Measurements from ENCODE around the gene KLHL5. TPM values are rescaled to one million over a fixed set of nuclear protein-coding genes. Genes with fewer than 3 reads are reported as not detected.
"Not testable (repeated sequence)": the region's sequence is repeated elsewhere in the genome, so short reads cannot be mapped to it uniquely, and the experiment has no call there.

Gene KLHL5
- polyA plus RNA-seq, 1 experiment = 77.4 TPM

DNA sequence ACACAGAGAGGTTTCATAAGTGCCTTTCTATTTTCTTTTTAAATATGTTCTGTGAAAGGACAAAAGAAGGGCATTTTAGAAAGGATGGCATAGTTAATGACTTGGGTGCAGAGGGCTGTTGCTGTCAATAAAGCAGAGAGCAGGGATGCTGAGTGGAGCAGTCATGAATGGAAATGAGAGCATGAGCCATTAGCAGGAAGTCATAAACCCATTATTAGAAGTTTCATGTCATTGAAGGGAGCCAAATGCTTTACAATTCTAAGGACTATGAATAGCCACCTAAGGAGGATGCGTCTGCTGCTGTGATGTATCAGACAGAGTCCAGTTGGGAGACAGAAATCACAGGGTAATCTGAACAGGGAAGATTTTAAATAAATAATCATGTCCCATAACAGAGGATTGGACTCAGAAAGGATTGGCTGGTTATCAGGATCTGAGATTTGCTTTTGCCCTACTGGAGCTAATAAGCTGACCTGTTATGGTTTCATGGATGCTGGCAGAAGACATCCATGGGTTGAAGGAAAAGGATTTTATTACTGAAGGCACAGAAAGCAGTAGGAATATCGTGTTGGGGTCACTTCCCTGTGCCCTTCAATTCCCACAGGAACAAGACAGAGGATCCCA is 72.8 kb downstream of the KLHL5 start:
- H3K36me3 ChIP-seq (ENCODE audit: control insufficient read depth, insufficient read depth, low read length) = no peaks in the 10 kb centered on the region
- H3K27me3 ChIP-seq (ENCODE audit: control insufficient read depth, insufficient read depth, low read length) = no peaks in the 10 kb centered on the region
- no peak overlapping the region for H3K4me3 ChIP-seq (ENCODE audit: low read depth, low read length)
- DNase-seq (ENCODE audit: low read depth) = no peak
- CTCF ChIA-PET = interaction anchor here (0.6 to 2.9 kb wide), 34 partner anchors 10 to 379 kb away, joined by 3 to 27 read pairs (median 4); no protein-coding TSS in a partner anchor
- POLR2A ChIA-PET = interaction anchor here (0.6 kb wide), 1 partner anchor 244 kb away, joined by 8 read pairs; no protein-coding TSS in a partner anchor
- TF ChIP-seq CTCF (IDR thresholded peaks at IDR 0.05; ENCODE audit: insufficient read depth, low read depth, low read length) = no peak

DNA sequence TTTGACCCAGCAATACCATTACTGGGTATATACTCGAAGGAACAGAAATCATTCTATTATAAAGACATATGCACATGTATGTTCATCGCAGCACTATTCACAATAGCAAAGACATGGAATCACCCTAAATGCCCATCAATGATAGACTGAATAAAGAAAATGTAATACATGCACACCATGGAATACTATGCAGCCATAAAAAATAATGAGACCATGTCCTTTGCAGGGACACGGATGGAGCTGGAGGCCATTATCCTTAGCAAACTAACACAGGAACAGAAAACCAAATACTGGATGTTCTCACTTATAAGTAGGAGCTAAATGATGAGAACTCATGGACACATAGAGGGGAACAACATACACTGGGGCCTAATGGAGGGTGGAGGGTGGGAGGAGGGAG is 76.2 kb downstream of the KLHL5 start:
- H3K36me3 ChIP-seq (ENCODE audit: control insufficient read depth, insufficient read depth, low read length); POLR2A ChIA-PET; H3K27me3 ChIP-seq (ENCODE audit: control insufficient read depth, insufficient read depth, low read length); H3K4me3 ChIP-seq (ENCODE audit: low read depth, low read length); DNase-seq (ENCODE audit: low read depth): not testable (repeated sequence)
- CTCF ChIA-PET = interaction anchor here (0.6 to 1.2 kb wide), 3 partner anchors 17 to 372 kb away, joined by 3 read pairs; partner anchors contain the start of gene TLR1

GRCh38 chr4:39146211-39146610 is 84.2 kb downstream of the KLHL5 start:
- no peaks in the 10 kb centered on the region for H3K36me3 ChIP-seq (ENCODE audit: control insufficient read depth, insufficient read depth, low read length)
- TF ChIP-seq CTCF (IDR thresholded peaks at IDR 0.05; ENCODE audit: insufficient read depth, low read depth, low read length) = no peak
- ChIA-PET CTCF (interaction anchor here (5.2 kb wide), 1 partner anchor 11 kb away, joined by 27 read pairs; no protein-coding TSS in a partner anchor), POLR2A (no interaction called here)
- no peak overlapping the region for H3K4me3 ChIP-seq (ENCODE audit: low read depth, low read length)
- DNase-seq (ENCODE audit: low read depth) = no peak
- no peaks in the 10 kb centered on the region for H3K27me3 ChIP-seq (ENCODE audit: control insufficient read depth, insufficient read depth, low read length)

DNA sequence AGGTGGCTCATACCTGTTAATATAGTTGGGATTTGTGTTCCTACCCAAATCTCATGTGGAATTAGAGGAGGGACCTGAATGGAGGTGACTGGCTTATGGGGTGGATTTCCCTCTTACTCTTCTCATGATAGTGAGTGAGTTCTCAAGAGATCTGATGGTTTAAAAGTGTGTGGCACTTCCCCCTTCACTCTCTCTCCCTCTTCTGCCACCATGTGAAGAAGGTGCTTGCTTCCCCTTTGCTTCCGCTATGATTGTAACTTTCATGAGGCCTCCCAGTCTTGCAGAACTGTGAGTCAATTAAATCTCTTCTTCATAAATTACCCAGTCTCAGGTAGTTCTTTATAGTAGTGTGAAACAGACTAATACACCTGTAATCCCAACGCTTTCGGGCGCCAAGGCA is 92.0 kb downstream of the KLHL5 start:
- H3K4me3 ChIP-seq (ENCODE audit: low read depth, low read length) = no peak overlapping the region
- H3K36me3 ChIP-seq (ENCODE audit: control insufficient read depth, insufficient read depth, low read length) = no peaks in the 10 kb centered on the region
- POLR2A ChIA-PET = no interaction called here
- no peak for DNase-seq (ENCODE audit: low read depth)
- TF ChIP-seq CTCF (IDR thresholded peaks at IDR 0.05; ENCODE audit: insufficient read depth, low read depth, low read length) = no peak
- H3K27me3 ChIP-seq (ENCODE audit: control insufficient read depth, insufficient read depth, low read length) = no peaks in the 10 kb centered on the region
- CTCF ChIA-PET = no interaction called here

DNA sequence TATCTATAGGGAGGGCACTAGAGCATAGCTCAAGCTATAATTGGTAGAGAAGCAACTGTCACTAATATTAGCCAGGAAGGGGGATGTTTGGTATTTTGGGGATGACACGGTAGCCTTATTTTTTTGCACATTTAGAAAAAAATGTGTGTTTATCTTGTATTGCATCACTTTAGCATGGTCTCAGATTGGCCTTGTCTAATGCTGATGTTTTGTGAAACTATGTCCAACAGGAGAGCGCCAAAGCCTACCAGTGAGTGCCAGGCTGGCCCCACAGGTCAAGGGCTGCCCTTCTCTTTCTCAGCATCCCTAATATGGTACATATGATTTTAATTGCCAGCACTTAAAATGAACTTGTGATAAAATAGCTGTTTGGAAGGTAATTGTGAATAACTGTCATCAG is 95.5 kb downstream of the KLHL5 start:
- ChIA-PET CTCF (no interaction called here), POLR2A (no interaction called here)
- no peaks in the 10 kb centered on the region for H3K27me3 ChIP-seq (ENCODE audit: control insufficient read depth, insufficient read depth, low read length)
- no peak for TF ChIP-seq CTCF (IDR thresholded peaks at IDR 0.05; ENCODE audit: insufficient read depth, low read depth, low read length)
- no peaks in the 10 kb centered on the region for H3K36me3 ChIP-seq (ENCODE audit: control insufficient read depth, insufficient read depth, low read length)
- DNase-seq (ENCODE audit: low read depth) = no peak
- no peak overlapping the region for H3K4me3 ChIP-seq (ENCODE audit: low read depth, low read length)

GRCh38 chr4:39166177-39166576 is 104.1 kb downstream of the KLHL5 start:
- no peak for TF ChIP-seq CTCF (IDR thresholded peaks at IDR 0.05; ENCODE audit: insufficient read depth, low read depth, low read length)
- ChIA-PET POLR2A (no interaction called here), CTCF (interaction anchor here (0.7 to 1.0 kb wide), 2 partner anchors 384 to 1746 kb away, joined by 3 read pairs; partner anchors contain the start of gene TLR10)

More at GRCh38 chr4:39166177-39166576, 104.1 kb downstream of the KLHL5 start:
- H3K4me3 ChIP-seq (ENCODE audit: low read depth, low read length) = no peak overlapping the region
- no peaks in the 10 kb centered on the region for H3K27me3 ChIP-seq (ENCODE audit: control insufficient read depth, insufficient read depth, low read length)
- DNase-seq (ENCODE audit: low read depth) = no peak
- no peaks in the 10 kb centered on the region for H3K36me3 ChIP-seq (ENCODE audit: control insufficient read depth, insufficient read depth, low read length)
